Amygdala (tissue), 56 donors: ENCODE data around the gene TBC1D1.
A peak's percentile ranks its signal among the peaks of the same experiment; 100 is the strongest.

ENCODE experiments used
- DNase-seq, 56 donors: peaks; one replicate each; lab custom pipeline; 2025; lab: John Stamatoyannopoulos, UW

Gene TBC1D1

DNA sequence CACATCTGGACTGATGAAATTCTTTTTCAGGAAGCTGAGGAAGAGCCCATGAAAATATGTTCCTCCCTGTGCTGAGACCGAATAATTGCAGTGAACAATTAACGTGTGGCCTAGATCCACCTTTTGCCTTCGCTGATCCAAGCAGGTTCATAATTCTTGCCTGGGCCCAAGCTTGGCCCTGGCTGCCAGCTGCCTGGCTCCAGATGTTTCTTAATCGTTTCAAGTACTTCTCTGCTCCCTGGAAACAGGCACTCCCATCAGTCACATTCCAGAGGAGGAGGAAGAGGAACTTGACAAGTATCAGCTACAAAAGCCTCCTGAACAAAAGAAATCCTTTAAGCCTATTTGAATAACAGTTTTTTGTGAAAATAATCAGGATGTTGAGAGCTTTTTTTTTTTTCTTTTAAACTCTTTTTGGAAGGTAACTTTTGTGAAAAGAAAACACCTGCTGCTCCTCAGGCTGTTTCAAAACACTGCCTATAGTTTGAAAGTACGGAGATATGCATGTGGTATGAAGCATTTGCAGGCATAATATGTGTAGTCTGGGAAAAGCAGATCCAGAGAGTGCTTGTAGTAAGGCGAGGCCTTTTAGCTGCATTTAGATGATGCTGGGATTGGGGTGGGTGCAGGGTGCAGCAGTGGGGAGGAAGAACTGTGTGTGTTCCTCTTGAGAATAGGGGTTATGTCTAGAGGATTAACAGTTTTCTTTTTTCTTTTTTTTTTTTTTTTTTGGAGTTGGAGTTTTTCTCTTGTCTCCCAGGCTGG is 223.7 kb downstream of the TBC1D1 start:
- DNase-seq: no peak

DNA sequence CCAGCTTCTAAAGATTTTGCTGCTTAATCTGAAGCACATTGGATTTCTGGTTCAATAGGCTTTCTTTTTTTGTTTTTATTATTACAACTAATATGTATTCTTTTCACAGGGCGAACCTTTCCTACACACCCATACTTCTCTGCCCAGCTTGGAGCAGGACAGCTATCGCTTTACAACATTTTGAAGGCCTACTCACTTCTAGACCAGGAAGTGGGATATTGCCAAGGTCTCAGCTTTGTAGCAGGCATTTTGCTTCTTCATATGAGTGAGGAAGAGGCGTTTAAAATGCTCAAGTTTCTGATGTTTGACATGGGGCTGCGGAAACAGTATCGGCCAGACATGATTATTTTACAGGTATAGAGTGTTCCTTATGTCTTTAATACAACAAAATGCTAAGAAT is 224.7 kb downstream of the TBC1D1 start:
- DNase-seq: no peak

DNA sequence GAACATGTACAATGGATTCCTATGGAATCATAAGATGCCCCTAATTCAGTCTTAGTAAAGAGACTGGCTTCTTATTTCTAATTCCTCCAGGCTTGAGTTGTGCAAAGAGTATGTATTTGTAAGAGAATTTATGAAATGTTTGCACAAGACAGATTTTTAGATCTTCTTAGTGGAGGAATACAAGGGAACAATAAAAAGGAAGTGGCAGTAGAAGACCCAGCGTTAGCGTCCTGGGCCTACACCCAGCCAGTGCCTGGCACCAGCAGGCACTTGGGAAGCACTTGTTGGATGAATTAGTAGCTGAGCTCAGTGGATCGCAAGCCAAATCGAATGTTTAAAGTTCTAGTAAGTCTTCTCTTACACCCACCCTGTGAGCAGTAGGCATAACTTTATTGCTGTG is 226.7 kb downstream of the TBC1D1 start:
- no peak for DNase-seq

DNA sequence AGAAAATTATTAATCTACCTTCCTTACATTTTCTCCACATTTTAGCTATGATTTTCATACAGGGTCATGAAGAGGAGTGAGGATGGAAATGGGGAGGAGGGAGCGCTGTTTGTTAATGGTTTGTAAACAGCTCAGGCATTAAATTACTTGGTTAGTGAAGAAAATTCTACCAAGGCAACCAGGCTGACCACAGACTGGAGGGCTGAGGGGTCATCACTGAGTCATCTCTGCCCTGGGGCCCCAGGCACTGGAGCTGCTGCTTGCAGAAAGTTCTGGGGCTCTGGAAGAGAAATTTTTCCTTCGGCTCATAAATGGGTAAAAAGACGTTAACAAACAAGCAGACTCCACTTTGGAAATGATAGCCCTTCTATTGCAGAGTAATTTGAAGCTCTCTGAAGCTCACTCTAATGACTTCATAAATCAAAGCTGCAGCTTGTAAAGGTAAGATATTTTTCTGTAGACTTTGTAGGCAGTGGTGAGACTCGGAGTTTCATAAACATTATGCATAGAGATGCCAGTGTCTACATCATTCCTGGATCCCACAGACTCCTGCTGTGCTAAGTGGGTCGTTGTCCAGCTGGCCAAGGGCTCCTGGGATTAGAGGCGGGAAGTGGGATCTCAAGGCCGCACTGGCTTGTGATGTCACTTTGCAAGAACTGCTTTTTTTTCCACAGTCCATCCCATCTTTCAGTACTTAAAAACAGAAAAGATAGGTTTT is 228.9 kb downstream of the TBC1D1 start:
- DNase-seq: no peak

DNA sequence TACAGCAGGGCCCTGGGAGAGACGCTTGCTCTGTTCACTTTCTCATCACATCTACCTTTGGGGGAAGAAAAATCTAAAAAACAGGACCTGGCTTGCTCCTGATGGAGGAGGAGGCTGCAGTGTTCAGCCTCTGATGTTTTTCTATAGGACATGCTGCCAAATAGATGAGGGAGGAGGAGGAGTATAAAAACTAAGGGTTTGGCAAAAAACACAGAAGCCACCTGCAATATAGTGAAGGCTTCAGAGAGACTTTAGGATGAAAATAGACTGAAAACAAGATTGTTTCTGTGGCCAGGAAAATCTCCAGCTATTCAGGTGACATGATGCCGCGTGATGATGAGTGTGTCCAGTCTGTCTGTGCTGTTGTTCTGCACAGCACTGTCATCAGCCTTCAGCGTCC is 229.9 kb downstream of the TBC1D1 start:
- no peak for DNase-seq

DNA sequence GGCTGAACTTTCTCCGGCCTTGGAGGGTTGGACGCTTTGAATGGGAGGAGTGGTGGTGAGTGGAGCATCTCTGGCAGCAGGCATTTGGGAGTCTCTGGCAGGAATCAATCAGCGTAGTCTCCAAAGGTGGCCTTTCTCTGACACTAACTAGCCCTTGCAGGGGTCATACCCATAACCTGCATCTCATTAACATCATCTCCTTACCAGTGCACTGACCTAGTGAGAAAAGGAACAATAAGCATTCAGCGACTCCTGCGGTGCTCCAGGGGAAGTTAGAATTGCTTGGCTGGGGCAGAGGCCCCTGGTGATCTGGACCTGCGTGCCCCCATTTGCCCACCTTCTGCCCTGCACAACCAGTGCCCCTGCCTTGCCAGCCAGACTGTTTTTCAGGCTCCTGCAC is 231.2 kb downstream of the TBC1D1 start:
- no peak for DNase-seq

DNA sequence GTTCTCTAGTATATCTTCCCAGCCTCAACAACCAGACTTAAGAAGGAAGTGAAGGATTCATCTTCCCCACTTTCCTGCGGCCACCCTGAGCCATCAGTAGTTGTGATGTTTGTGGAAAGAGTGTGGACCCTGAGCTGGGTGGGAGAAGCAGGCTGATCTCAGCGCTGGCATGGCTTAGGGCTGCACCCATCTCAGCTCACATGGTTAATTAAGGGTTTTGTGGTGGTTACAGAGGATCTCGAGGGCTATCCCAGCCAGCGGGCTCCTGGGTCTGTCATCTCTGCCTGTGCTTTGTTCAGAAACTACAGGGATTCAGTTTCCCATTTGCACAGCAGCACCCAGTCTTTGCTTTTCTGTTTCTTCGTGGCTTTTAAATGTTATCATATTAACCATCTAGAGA is 232.7 kb downstream of the TBC1D1 start:
- no peak for DNase-seq

DNA sequence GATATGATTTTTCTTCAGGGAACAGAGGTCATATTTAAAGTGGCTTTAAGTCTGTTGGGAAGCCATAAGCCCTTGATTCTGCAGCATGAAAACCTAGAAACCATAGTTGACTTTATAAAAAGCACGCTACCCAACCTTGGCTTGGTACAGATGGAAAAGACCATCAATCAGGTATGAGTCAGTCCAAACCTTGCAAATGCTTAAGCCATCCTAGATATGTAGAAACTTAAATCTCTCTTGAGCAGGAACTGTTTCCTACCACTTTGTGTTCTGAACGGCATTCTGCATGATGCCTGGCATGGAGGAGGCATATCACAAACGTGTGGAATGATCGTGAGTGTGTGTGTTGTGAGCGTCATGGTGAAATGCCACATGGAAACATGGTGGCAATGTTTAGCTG is 234.1 kb downstream of the TBC1D1 start:
- no peak for DNase-seq

DNA sequence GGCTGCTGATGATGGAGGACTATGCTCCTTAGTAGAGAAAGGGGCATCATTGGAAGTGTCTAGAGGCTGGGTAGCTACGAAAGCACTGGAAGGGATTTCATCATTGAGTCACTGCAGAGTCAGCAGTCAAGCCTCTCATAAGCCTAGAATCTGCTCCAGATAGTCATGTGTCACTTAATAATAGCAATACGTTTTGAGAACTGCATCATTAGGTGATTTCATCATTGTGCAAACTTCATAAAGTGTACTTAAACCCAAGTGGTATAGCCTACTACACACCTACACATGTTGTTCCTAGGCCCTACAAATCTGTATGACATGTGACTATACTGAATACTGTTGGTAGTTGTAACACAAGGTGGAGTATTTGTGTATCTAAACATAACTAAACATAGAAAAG is 234.9 kb downstream of the TBC1D1 start:
- no peak for DNase-seq

DNA sequence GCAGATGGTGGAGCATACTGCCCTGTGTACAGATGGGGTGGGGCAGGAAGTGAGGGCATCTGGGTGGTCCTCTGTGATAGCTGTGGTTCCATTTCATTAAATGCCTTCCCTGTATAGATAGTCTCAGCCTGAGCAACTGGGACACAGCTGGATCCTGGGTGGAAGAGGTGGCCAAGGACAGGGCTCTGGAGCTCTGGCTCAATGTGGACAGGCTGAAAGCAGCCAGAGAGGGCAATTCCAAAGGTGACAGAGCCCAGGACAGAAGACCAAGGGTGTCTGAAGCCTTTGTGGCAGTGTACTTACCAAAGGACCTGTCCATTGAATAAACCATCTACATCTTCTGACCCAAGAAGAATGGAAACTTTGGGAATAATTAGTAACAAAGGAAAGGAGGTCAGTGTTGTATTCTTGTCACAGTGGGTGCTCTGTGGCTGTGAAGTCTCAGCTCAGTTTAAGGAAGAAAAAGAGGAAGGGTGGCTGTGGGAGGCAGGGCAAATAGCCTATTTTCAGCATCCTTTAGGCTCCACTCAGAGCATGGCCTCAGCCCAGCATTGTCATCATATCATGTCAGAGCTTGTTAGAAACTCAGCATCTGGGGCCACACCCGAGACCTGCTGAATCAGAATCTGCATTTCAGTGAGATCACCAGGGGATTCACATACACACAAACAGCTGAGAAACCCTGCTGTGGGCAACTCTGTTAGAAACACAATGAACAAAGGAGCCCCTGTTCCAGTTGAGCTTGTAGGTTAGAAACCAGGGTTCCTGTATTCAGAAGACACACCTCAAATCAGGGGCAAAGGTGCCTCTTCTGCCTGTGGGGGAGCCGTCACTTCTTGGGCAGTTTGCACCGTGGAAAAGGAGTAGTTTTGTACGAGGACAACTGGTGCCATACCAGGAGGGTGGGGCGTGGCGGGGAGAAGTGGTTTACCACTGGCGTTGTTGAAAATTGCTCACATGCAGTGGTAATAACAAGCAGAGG is 237.9 kb downstream of the TBC1D1 start:
- peak in 3 of 56 donors; percentile 8 to 65 (median 12) for DNase-seq

DNA sequence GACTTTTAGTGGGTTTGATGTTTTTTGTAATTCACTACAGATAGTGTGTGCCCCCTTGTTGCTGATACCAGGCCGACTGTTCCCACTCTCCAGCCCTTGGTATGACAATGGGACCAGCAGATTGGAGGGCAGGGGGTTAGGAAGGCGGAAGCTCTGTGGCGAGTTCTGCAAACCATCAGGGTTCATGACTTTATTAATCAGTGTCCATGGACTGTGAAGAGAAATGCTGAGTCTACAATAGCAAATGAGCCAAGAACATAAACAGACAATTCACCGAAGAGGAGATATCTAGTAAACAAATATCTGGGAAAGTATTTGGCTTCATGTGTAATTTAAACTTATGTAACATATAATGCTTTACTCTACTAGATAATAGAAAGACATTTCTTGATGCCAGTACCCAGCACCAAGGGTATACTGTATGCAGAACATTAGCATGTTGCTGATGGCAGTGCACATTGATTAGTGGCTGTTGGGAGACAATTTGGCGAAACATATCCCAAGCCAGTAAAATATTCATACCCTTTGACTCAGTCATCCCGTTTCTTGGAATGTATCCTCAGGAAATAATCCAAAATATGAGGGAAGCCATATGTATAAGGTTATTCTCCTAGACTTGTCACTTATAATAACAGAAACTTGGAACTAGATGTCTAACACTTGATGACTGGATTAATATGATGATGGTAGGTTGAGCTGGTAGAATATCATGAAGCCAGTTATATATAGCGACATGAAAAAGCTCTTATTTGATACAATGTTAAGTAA is 238.8 kb downstream of the TBC1D1 start:
- DNase-seq: no peak

DNA sequence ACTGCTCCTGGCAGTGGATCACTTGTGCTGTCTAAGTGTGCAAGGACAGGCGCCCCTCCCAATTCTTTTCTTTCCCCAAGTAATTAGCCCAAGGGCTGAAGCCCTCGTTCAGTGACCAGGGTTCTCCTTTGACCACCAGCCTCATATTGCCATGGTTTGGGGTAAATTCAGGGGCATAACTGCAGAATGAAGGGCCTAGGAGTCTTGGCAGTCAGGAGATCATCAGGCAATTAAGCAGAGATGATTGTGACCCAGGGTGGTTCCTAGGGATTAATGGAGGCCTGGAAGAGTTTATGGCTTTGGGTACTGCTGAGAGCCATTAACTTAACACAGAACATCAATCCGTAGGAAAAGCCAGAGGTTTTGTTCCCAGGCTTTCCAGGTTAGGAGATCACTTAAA is 240.0 kb downstream of the TBC1D1 start:
- no peak for DNase-seq

DNA sequence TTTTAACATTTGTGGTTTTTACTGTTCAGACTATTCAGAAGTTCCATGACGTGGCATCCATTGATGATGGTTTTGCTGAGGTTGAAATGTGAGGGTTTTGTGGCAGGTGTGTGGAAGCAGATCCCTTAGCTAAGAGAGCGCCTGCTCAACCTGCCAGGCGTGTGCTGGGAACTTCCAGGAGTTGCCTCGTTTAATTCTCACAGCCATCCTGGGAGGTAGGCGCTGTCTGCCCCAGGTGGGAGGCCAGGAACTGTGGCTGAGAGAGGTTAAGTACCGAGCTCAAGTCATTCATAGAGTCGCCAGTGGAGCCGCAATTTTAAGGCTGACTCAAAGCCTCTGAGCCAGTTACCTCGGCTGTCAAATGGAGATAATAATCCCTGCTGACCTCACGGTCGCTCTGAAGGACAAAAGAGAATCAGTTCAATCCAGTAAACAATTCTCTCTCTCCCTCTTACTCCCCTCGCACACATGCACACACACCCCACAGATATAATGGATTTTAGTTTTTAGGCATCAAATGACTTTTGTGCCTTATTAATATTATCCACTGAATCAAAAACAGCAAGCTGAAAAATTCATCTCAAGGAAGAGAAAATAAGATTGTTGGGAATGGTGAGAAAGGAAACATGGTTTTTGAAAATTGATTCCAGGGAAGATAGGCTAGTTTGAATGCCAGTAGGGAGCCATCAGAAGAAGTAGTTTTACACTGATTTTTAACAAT is 240.6 kb downstream of the TBC1D1 start:
- DNase-seq: no peak

DNA sequence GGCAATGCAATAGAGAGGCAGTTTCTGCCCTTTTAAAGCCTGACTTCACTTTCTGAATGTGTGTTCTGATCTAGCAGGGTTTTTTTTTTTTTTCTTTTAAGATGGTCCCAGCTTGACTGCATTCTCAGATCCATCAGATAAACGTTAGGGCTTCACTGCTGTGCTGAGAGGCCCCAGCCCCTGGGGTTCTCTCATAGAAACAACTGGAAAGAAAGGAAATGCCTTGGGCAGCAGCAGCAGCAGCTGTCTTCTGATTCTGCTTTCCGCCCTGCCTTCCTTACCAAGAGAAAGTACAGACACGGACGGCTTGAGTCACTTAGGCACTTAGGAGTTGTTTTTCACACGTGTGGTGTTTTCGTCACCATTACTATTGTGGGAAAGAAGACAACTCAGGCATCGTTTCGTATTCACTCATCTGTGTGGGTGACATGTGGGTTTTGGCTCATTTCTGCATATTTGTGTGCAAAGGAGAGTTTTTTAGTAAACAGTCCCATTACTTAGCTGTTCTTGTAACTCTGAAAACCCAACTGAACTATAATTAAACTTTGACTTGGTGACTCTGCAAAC is 241.3 kb downstream of the TBC1D1 start:
- DNase-seq: peak in 16 of 56 donors; percentile 5 to 70 (median 20)

DNA sequence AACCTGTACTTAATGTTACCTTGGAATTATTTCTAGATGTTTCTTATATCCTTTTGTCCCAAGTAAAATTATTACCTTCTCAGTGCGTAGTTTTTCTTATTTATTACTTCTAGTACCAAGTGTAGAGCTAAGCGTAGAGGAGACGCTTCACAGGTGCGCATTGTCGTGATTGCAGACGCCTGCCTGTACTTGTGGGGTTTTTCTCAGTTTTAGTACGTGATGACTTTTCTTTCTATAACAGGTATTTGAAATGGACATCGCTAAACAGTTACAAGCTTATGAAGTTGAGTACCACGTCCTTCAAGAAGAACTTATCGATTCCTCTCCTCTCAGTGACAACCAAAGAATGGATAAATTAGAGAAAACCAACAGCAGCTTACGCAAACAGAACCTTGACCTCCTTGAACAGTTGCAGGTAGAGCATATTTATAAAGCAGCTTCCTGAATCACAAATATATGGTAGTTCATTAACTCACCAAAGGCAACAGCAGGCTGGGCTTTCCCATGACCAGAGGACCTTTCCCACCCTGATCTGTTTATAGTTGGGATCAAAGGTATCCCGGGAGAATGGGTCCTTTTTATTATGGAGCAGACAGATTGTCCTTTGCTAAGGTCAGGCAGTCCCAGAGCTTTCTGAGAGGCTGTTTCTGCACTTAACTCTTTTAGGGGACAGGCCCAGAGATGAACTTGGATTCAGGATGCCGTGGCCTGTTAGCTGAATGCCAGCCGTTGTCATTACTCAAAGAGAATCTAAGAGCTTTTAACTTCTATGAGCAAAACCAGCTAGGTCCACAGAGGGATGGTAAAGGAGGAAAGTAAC is 242.2 kb downstream of the TBC1D1 start:
- no peak for DNase-seq

DNA sequence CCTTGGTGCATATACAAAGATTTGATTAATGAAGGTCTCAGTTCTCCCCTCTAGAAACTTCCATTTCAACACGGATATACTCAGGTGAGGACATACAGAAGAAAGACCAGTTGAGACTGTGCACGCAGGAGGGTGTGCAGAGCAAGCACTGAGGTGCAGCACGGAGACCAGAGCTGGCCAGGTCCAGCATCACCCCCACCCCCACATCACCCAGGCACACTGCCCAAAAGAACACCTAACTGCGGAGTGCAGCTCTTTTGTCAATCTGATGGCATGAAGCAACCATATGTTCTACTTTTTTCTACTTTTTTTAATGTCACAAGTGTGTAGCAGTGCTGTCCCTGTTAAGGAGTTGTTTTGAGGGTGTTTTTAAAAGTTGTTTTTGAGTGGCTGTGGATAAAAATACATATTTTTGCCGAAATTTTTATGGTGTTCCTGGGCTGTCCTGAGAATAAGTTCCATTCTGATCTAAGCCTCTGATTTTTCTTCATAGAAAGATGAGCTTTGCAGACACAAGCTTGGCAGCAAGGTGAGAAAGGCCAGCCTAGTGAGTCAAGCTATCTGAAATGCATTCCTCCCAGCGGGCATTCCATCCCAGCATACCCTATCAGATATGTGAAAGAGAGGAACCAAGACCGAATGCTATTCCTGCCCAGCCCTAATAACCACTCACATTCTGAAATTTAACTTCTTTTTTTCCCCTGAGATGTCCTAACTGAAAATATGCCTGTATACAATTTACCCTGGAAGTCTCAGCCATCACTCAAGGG is 243.0 kb downstream of the TBC1D1 start:
- DNase-seq: no peak

DNA sequence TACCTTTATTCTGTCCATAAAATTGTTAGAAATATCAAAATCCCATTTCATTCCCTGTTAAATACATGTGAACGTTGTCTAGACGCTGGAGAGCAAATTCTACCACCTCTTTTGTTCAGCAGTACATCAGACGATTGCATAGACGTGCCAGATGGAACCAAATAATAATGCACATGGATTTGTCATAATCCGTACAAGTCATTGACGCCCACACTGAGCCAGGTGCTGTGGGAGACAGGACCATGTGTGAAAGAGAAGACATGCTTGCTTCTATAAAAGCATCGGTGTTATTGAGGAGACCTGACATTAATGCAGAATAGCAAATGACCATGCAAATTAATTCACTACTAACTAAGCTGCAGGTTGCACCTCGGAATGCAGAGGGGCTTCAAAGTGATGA is 244.3 kb downstream of the TBC1D1 start:
- no peak for DNase-seq

DNA sequence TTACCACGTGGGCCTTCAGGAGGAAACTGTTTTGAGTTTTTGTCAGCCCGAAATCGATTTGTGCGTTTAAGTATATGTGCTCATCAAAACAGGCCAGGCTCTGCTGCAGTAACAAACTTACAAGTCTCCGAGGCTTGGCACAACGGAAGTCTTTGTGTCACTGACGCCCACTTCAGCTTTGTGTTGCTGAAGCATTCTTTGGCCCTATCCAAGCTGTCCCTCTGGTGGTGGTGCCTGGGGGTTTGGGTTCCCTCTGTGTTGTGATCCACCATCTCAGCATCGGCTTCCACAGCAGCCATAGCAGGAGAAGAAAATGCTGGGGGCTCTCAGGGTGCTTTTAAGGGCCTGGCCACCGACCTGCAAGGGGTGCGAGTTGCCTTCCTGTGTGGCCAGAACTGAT is 245.7 kb downstream of the TBC1D1 start:
- no peak for DNase-seq
